ENCODE measurements around the gene PPP2R5C.

PPP2R5C gene

GRCh38 chr14:101917413-101918017 is 156.0 kb downstream of the PPP2R5C start:
- DNase-seq (ENCODE audit: low spot score) = no peak

- DNase-seq (ENCODE audit: low spot score) = no peak
Observed at GRCh38 chr14:101918065-101918989, 156.8 kb downstream of the PPP2R5C start.

- DNase-seq (ENCODE audit: low spot score) = no peak
Observed at GRCh38 chr14:101920271-101920670, 158.8 kb downstream of the PPP2R5C start.

GRCh38 chr14:101922866-101923265 is 161.4 kb downstream of the PPP2R5C start:
- DNase-seq (ENCODE audit: low spot score) = no peak

- DNase-seq (ENCODE audit: low spot score) = no peak
Observed at GRCh38 chr14:101925152-101925551, 163.6 kb downstream of the PPP2R5C start.

GRCh38 chr14:101926085-101926484 is 164.6 kb downstream of the PPP2R5C start:
- no peak for DNase-seq (ENCODE audit: low spot score)

GRCh38 chr14:101926620-101927019 is 165.1 kb downstream of the PPP2R5C start:
- no peak for DNase-seq (ENCODE audit: low spot score)

- DNase-seq (ENCODE audit: low spot score) = no peak
Observed at GRCh38 chr14:101927859-101928258, 166.3 kb downstream of the PPP2R5C start.

- no peak for DNase-seq (ENCODE audit: low spot score)
Observed at GRCh38 chr14:101928415-101928841, 166.9 kb downstream of the PPP2R5C start.

- no peak for DNase-seq (ENCODE audit: low spot score)
Observed at GRCh38 chr14:101929096-101929495, 167.6 kb downstream of the PPP2R5C start.

- no peak for DNase-seq (ENCODE audit: low spot score)
Observed at GRCh38 chr14:101929946-101930345, 168.4 kb downstream of the PPP2R5C start.

- no peak for DNase-seq (ENCODE audit: low spot score)
Observed at GRCh38 chr14:101932673-101933072, 171.2 kb downstream of the PPP2R5C start.

GRCh38 chr14:101933209-101933608 is 171.7 kb downstream of the PPP2R5C start:
- DNase-seq (ENCODE audit: low spot score) = no peak

GRCh38 chr14:101934601-101935150 is 173.2 kb downstream of the PPP2R5C start:
- no peak for DNase-seq (ENCODE audit: low spot score)

GRCh38 chr14:101937926-101938767 is 176.6 kb downstream of the PPP2R5C start:
- DNase-seq (ENCODE audit: low spot score) = no peak

GRCh38 chr14:101939646-101940170 is 178.2 kb downstream of the PPP2R5C start:
- no peak for DNase-seq (ENCODE audit: low spot score)

GRCh38 chr14:101944451-101944850 is 182.9 kb downstream of the PPP2R5C start:
- no peak for DNase-seq (ENCODE audit: low spot score)

GRCh38 chr14:101945171-101945570 is 183.7 kb downstream of the PPP2R5C start:
- DNase-seq (ENCODE audit: low spot score) = no peak

- no peak for DNase-seq (ENCODE audit: low spot score)
Observed at GRCh38 chr14:101947577-101947903, 186.0 kb downstream of the PPP2R5C start.

- DNase-seq (ENCODE audit: low spot score) = peak; percentile 100
Observed at GRCh38 chr14:101947904-101948665, 186.6 kb downstream of the PPP2R5C start.

- DNase-seq (ENCODE audit: low spot score) = no peak
Observed at GRCh38 chr14:101948666-101949216, 187.2 kb downstream of the PPP2R5C start.

Measured in CD4-positive, alpha-beta T cell treated with Interleukin-15 for 4 hours (primary cell).